Gastrocnemius medialis (tissue), 4 donors: ENCODE data around the gene PCYOX1L.

Source experiments
- CTCF ChIP-seq, 5 experiments: fragments of 450-650 bp in 3 of 5; fragments of 200-600 bp in 2 of 5; sonication (generic) in 2 of 5; IDR thresholded peaks in 4 of 5; conservative IDR thresholded peaks in 1 of 5; 1 replicate in 4 of 5; 2 replicates in 1 of 5; pipeline ENCODE4 v1.5.1; 2016 to 2019; ENCODE audit warnings: antibody characterized with exemption in 5 of 5, mild to moderate bottlenecking in 3 of 5, moderate library complexity in 3 of 5
- POLR2A ChIP-seq, 2 donors: fragments of 450-650 bp; IDR thresholded peaks; one replicate each; pipeline ENCODE4 v1.6.1; 2017; ENCODE audit warnings: antibody characterized with exemption in 2 of 2, mild to moderate bottlenecking in 2 of 2, moderate library complexity in 2 of 2

- TF ChIP-seq CTCF (IDR thresholded peaks at IDR 0.05 in 4 of 5, conservative IDR thresholded peaks at IDR 0.05 in 1 of 5) (no peak), POLR2A (IDR thresholded peaks at IDR 0.05) (no peak)
Observed at GRCh38 chr5:149322518-149322917, 35.3 kb upstream of the PCYOX1L start.
